Right lobe of liver (tissue), 6 donors: ENCODE data around the gene KCNMA1. TPM values are rescaled to one million over a fixed set of nuclear protein-coding genes. Genes with fewer than 3 reads are reported as not detected.

ENCODE experiments used
- ATAC-seq, 4 donors: fragments of 200-7000 bp; cut with Tn5 transposase; one replicate each; pipeline ENCODE4 v1.9.1; 2020; ENCODE audit warnings: mild to moderate bottlenecking in 4 of 4, moderate library complexity in 4 of 4
- DNase-seq, 3 donors: peaks; one replicate each; pipeline ENCODE4 v3.0.0-alpha.2; 2020
- H3K27ac ChIP-seq, 3 donors: fragments of 200-600 bp; one replicate each; pipeline ENCODE4 v1.8.0; 2022
- H3K27me3 ChIP-seq, 2 donors: fragments of 200-600 bp; one replicate each; pipeline ENCODE4 v1.8.0; 2022
- H3K36me3 ChIP-seq, 4 donors: fragments of 200-600 bp; sonication (generic) in 1 of 4; one replicate each; pipeline versions ENCODE4 v1.5.1 to v1.8.0; 2017 to 2022; ENCODE audit warnings: control low read depth in 1 of 4
- H3K4me1 ChIP-seq, 4 donors: fragments of 200-600 bp; sonication (generic) in 1 of 4; one replicate each; pipeline versions ENCODE4 v1.5.1 to v1.8.0; 2017 to 2022; ENCODE audit warnings: control low read depth in 1 of 4
- H3K4me3 ChIP-seq, 3 donors: fragments of 200-600 bp; one replicate each; pipeline ENCODE4 v1.8.0; 2022
- H3K9me3 ChIP-seq, 4 donors: fragments of 200-600 bp; sonication (generic) in 1 of 4; one replicate each; pipeline versions ENCODE4 v1.5.1 to v1.8.0; 2017 to 2022; ENCODE audit warnings: control low read depth in 1 of 4
- POLR2A ChIP-seq: fragments of 450-650 bp; IDR thresholded peaks from one replicate; pipeline ENCODE4 v1.6.1; 2017; ENCODE audit warnings: antibody characterized with exemption, mild to moderate bottlenecking
- WGBS: methylation state at CpG from one replicate; pipeline ENCODE4 v1.1.6; 2018; ENCODE audit warnings: low coverage, low lambda C conversion rate; ENCODE audit not compliant: insufficient coverage; ENCODE audit errors: missing lambda C conversion rate; 5-methylcytosine and 5-hydroxymethylcytosine counted together
- intact Hi-C, 2 donors: fragments of 100-400 bp; cut with DNase I; formaldehyde crosslinking; loops; one replicate each; pipeline versions ENCODE4 v1.11.2 to v1.14.1; 2022
- total RNA-seq, 6 experiments: library from RNA; depleted of rRNA in 2 of 6; stranded (reverse); fragments of >200 nt in 2 of 6; fragmentation: NEBNext Ultra II Directional in 3 of 6; extraction: Animal tissue kit (Norgen Biotek cat#: 25700) in 3 of 6; gene quantifications; one replicate each; pipeline versions ENCODE4 v1.1.0 to v1.2.4, GENCODE V29; 2016 to 2023
- TF ChIP-seq, protein P1 (sequence below), 4 donors: fragments of 200-600 bp in 3 of 4; fragments of 450-650 bp in 1 of 4; IDR thresholded peaks; one replicate each; pipeline versions ENCODE4 v1.5.1 to v1.8.0; 2016 to 2022; ENCODE audit warnings: antibody characterized with exemption in 4 of 4, mild to moderate bottlenecking in 2 of 4
- donor health status: DM: no; HTN: yes; CAD: no.
- donor health status: DM: no; HTN: no; CAD: no.
- donor health status: DM: no; HTN: no; CAD: no.
- donor health status: DM: no; HTN: yes; CAD: no.
- donor health status: DM: no; HTN: yes; CAD: no.

Gene KCNMA1
- total RNA-seq, 6 experiments from 2014 or later = 5.7 to 48.0 (median 15.1) TPM

DNA sequence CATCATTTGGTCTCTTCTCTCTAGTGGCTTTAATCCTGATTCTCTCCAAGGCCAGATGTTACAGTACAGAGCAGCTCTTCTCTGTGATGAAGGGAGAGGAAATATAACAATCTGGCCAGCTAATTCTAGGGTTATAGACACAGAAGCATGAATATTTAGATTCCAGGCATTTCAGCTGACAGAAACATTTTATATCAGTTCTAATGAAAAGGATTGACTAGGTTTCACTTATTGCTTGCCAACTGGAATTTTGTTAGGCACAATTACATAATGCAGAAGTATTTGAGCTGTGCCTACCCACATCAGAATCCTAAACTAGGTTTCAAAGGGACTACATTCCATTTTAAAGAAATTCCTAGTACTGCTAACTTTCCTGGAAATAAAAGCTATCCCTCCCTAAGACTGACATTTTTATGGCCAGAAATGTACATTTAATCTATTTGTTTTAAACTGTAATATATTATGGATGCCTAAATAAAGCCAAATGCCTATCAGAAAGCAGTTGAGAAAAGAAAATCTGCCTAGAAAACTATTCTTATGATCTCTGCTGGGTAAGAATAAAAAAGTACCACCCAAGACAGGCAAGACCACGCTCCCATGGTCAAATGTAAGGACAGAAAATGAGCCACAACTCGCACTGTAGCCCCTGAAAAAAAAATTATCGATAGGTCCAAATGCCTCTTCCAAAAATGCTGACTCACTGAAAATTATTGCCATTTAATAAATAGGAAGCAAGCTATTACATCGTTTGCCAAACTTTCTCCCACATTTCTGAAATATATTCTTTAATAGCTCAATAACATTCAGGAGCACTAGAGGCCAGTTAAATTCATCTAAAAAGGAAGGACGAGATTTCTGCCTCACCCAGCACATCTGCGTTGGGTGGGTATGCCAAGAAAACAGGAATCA, 498.1 kb downstream of the KCNMA1 start:
- no peaks in the 10 kb centered on the region for H3K9me3 ChIP-seq
- WGBS = 85% methylated on average over 6 of the region's 6 CpGs
- DNase-seq (no peak), ATAC-seq (no peak)
- no peaks in the 10 kb centered on the region for H3K4me1 ChIP-seq
- no peaks in the 10 kb centered on the region for H3K27me3 ChIP-seq
- TF ChIP-seq, protein P1, sequence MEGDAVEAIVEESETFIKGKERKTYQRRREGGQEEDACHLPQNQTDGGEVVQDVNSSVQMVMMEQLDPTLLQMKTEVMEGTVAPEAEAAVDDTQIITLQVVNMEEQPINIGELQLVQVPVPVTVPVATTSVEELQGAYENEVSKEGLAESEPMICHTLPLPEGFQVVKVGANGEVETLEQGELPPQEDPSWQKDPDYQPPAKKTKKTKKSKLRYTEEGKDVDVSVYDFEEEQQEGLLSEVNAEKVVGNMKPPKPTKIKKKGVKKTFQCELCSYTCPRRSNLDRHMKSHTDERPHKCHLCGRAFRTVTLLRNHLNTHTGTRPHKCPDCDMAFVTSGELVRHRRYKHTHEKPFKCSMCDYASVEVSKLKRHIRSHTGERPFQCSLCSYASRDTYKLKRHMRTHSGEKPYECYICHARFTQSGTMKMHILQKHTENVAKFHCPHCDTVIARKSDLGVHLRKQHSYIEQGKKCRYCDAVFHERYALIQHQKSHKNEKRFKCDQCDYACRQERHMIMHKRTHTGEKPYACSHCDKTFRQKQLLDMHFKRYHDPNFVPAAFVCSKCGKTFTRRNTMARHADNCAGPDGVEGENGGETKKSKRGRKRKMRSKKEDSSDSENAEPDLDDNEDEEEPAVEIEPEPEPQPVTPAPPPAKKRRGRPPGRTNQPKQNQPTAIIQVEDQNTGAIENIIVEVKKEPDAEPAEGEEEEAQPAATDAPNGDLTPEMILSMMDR (IDR thresholded peaks at IDR 0.05) = no peak
- no peak for TF ChIP-seq POLR2A
- intact Hi-C loops = no loop called here
- no peak overlapping the region for H3K4me3 ChIP-seq
- H3K36me3 ChIP-seq = no peaks in the 10 kb centered on the region
- H3K27ac ChIP-seq = no peak overlapping the region

DNA sequence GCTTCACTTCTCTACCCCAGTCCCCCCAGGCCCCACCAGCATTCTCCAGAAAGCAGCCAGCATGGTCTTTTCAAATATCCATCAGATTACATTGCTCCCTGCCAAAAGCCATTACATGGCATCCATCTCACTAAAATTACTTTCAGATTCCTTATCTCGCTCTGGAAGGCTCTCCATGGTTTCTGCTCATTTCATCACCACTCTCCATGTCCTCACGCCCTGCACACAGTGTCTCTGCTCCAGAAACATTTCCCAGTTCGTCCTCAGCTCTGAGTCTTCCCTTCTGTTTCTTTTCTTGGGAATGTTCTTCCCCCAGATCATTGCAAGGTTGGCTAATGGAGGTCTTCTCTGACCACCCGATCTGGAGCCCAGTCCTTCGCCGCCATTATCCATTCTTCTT, 499.1 kb downstream of the KCNMA1 start:
- WGBS = 66% methylated on average over 3 of the region's 6 CpGs
- TF ChIP-seq, protein P1 (IDR thresholded peaks at IDR 0.05) = no peak
- no peak for TF ChIP-seq POLR2A
- DNase-seq = no peak
- intact Hi-C loops = no loop called here
- no peaks in the 10 kb centered on the region for H3K4me1 ChIP-seq
- no peaks in the 10 kb centered on the region for H3K27me3 ChIP-seq
- no peak overlapping the region for H3K4me3 ChIP-seq
- H3K9me3 ChIP-seq = no peaks in the 10 kb centered on the region
- H3K36me3 ChIP-seq = no peaks in the 10 kb centered on the region
- H3K27ac ChIP-seq = no peak overlapping the region
- ATAC-seq = no peak

DNA sequence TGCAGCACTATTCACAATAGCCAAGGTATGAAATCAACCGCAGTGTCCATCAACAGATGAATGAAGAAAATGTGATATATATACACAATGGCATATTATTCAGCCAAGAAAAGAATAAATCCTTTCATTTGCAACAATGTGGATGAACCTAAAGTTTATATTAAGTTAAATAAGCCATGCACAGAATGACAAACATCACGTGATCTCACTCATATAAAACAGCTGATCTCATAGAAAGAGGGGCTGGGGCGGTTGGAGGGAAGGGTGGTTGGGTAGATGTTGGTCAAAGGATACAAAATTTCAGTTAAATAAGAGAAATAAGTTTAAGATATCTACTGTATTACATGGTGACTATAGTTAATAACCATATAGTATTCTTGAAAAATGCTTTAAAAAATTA, 502.1 kb downstream of the KCNMA1 start:
- no peak for ATAC-seq
- DNase-seq = no peak
- intact Hi-C loops = no loop called here
- Histone ChIP-seq H3K27ac (no peak overlapping the region), H3K36me3 (no peaks in the 10 kb centered on the region), H3K9me3 (no peaks in the 10 kb centered on the region), H3K4me3 (no peak overlapping the region), H3K4me1 (no peaks in the 10 kb centered on the region), H3K27me3 (no peaks in the 10 kb centered on the region)
- WGBS = 86% methylated on average over 3 of the region's 3 CpGs
- TF ChIP-seq, protein P1 (IDR thresholded peaks at IDR 0.05) = no peak
- no peak for TF ChIP-seq POLR2A

DNA sequence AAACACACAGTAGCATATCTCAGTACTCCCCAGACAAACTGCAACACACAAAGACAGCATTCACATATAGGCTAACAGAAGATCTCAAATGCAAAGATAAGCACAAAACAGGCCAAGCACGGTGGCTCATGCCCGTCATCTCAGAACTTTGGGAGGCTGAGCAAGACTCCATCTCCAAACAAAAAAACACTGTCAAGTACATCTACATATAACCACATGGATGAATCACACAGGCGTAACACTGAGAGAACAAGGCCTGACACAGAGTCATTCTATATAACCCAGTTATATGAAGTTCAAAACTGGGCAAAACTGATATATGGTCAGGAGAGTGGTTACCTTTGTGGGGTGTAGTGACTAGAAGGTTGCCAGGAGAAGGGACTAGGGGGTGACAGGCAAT, 506.4 kb downstream of the KCNMA1 start:
- no peaks in the 10 kb centered on the region for H3K27me3 ChIP-seq
- no peak overlapping the region for H3K27ac ChIP-seq
- H3K9me3 ChIP-seq = no peaks in the 10 kb centered on the region
- WGBS = 94% methylated on average over 3 of the region's 3 CpGs
- H3K4me1 ChIP-seq = no peaks in the 10 kb centered on the region
- H3K36me3 ChIP-seq = no peaks in the 10 kb centered on the region
- H3K4me3 ChIP-seq = no peak overlapping the region
- intact Hi-C loops = no loop called here
- DNase-seq (no peak), ATAC-seq (no peak)
- TF ChIP-seq POLR2A = no peak
- TF ChIP-seq, protein P1 (IDR thresholded peaks at IDR 0.05) = no peak
